HEK293T (cell line): Measurements from ENCODE around the gene CAPN11.

Experiments used
- FOXM1 ChIP-seq: fragments of 450-650 bp; IDR thresholded peaks from 2 replicates; pipeline ENCODE4 v1.6.1; 2017; ENCODE audit warnings: mild to moderate bottlenecking, borderline replicate concordance
- PKNOX1 ChIP-seq: fragments of 450-650 bp; IDR thresholded peaks from 2 replicates; pipeline ENCODE4 v1.6.1; 2016
- TARDBP ChIP-seq: fragments of 450-650 bp; IDR thresholded peaks from 2 replicates; pipeline ENCODE4 v1.6.1; 2016

- TF ChIP-seq TARDBP (no peak), FOXM1 (no peak), PKNOX1 (no peak)
These were observed 1.5 kb upstream of the CAPN11 start for GRCh38 chr6:44157152-44157521.
